HG03457 (cell line): Measurements from ENCODE around the gene SLC25A31.
A peak's percentile ranks its signal among the peaks of the same experiment; 100 is the strongest.

Experiments used
- ATAC-seq: cut with Tn5 transposase; IDR thresholded peaks from one replicate; pipeline ENCODE4 v1.9.1; 2021; ENCODE audit warnings: moderate number of reproducible peaks; ENCODE audit not compliant: unreplicated experiment

SLC25A31 gene

GRCh38 chr4:127776620-127777019 is 46.4 kb downstream of the SLC25A31 start:
- ATAC-seq, result no peak

DNA sequence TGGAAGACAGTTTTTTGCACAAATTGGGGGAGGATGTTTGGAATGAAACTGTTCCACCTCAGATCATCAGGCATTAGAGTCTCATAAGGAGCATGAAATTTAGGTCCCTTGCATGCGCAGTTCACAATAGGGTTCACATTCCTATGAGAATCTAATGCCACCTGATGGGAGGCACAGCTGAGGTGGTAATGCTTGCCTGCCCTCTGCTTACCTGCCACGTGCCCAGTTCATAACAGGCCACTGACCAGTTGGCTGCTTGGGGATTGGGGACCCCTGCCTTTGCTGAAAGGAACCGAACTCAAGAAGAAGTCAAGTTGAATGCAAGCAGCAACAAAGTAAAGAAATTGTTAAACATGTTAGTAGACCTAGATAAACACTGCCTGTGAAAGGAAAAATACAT is 47.3 kb downstream of the SLC25A31 start:
- no peak for ATAC-seq

DNA sequence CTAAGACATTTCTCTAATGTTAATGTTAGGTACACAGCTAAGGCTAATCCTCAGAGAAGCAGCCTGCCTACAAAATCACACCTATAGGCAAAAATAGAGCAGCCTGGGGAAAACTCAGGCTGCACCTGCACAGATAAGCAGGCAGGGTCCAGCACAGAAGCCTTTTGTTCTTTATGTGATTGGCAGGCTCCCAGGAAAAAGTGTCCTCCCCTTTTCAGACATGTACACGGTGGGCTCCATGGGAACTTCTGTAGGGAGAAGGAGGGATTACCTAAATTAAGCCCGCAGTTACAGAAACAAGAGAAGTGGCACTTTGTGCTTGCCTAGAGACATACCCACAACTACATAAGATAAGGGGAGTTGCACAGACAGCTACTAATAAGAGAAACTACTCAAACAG is 47.9 kb downstream of the SLC25A31 start:
- no peak for ATAC-seq

DNA sequence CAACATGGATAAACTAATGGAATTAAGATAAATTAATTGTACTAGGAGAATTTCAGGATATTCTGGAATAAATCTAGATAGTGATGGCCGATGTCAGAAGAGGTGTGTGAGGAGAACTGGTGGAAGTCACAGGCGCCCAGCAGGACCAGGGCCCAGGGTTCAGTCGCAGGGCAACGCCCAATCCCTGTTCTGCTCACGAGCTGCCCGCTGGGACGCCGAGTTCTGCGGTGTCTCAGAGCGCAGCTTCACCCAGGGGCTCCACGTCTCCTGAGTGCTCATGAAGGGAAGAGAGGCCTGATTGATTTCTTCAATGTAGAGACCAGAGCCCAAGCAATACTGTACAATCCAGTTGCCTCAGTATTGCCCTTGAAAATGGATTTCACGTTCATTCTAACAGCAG is 50.4 kb downstream of the SLC25A31 start:
- ATAC-seq, result no peak

- ATAC-seq, result peak; percentile 39
Observed at GRCh38 chr4:127781300-127782024, 51.3 kb downstream of the SLC25A31 start.

DNA sequence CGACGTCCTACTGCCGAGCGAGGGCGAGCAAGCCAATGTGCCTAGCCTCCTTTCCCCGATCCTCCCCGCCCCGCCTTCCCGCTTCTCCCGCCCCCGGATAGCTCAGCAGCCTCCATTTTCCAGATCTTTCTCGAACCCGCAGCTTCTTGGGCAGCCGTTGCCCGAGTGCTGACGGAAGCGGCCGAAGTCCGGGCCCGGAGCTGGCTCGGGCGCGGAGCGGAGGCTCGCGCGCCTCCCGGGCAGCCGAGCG is 51.8 kb downstream of the SLC25A31 start:
- ATAC-seq, result peak; percentile 48

- ATAC-seq, result peak; percentile 23
Observed at GRCh38 chr4:127782275-127783025, 52.2 kb downstream of the SLC25A31 start, which contains the start of gene HSPA4L. Gene HSPA4L, plus strand, starts transcription at chr4:127782322. Its CDS starts 229 bp downstream, at chr4:127782551.

DNA sequence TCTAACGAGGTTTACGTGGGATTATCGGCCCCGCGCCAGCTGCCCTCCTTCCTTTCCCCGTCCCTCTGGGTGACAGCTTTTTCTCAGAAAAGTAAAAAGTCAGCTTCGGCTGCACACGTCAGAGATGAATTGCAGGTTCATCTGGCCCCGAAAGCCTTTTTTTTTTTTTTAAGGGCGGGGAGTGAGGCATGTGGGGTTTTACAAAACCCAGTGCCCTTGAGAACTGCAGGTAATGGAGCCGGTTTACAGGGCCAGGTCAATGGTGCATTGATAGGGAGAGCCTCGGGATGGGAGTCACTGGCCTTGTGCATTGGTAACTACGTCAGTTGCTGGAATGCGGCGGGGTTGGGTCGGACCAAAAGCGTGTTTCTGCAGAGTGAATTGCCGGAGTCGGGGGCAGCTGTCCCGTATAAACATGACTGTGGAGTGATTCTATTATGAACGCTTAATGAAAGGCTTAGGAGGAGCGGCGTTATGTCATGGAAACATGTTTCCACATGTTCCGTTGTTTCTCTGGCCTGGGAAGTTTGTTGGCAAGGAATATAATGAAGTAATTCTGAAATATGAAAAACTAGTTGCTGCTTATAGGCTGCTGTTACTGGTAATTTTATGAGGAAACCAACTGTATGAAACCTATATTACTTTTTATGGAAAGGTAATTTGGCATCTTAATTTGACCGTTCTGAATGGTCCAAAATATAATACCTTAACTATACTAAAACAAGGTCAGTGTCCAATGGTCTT is 53.0 kb downstream of the SLC25A31 start:
- peak; percentile 11 for ATAC-seq

DNA sequence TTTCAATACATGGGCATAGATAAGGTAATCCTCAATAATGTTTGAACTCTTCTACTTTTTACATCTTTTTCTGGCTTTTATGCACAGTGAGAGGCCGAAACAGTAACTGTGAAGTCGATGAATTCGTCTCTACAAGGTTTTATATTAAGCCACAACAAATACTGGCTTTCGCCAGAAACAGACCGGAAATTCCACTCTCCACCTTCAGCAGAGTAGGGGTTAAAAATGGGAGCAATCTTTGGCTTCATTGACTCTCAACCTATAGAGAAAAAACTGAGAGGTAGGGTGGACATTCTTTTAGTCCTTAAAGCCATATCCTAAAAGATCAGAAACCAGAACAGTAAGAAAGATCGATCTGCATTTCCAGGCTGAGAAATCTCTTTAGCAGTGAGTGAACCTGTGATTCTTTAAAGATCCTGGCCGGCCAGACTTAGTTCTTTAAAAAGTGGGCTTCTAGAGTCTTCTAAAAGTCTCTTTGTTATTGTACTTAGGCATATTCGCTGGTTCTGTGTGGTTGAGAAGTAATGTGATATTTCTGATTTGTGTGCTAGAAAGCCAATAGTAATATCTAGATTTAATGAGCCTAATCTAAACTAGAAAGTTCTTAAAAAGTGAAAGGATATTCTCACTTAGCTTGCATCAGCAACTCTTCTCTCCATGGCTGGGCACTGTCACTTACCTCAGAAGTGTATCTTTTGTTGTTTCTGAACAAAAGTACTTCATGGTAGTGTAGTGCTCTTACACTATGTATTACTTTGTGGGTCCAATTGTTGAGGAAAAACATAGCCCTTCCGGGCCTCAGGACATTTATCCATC is 54.0 kb downstream of the SLC25A31 start:
- ATAC-seq, result no peak

DNA sequence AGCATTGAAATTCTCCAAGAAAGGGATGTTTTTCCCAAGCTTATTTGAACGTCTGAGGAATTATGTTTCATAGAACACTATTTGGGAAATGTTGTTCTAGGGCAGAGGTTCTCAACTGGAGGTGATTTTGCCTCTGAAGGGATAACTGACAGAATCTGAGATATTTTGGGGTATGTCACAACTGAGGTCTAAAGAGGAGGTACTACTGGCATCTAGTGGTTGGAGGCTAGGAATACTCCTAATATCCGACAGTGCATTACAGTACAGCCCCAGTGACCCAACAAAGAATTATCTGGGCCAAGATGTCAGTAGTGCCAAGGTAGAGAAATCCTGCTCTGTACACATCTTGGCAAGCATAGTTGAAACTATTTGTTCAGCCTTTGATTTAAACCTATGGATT is 58.3 kb downstream of the SLC25A31 start:
- peak; percentile 46 for ATAC-seq

- ATAC-seq, result no peak
Observed at GRCh38 chr4:127791391-127791790, 61.2 kb downstream of the SLC25A31 start.

GRCh38 chr4:127793528-127793927 is 63.3 kb downstream of the SLC25A31 start:
- ATAC-seq, result no peak

- no peak for ATAC-seq
Observed at GRCh38 chr4:127799711-127800110, 69.5 kb downstream of the SLC25A31 start.

DNA sequence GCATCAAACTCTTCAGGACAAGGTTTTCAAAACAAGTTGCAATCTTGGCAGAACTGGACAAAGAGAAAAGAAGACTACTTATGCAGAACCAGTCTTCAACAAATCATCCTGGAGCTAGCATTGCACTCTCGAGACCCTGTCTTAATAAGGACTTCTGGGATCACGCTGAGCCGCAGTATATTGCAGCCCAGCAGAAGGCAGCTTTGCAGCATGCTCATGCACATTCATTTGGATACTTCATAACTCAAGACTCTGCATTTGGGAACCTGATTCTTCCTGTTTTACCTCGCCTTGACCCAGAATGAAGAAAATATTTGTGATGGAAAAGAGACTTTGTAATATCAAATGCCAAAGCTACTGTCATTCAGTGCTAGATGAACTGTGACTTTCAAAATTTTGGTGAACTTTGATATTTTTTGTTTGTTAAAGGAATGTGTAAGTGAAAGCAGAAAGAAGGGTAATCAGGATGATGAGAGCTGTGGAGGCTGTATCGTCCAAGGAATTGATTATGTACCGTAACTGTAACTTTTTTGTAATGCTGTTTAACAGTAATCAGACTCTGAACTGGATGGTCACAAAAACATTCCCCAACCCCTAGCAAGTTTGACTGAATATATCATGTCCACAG is 79.1 kb downstream of the SLC25A31 start:
- no peak for ATAC-seq

DNA sequence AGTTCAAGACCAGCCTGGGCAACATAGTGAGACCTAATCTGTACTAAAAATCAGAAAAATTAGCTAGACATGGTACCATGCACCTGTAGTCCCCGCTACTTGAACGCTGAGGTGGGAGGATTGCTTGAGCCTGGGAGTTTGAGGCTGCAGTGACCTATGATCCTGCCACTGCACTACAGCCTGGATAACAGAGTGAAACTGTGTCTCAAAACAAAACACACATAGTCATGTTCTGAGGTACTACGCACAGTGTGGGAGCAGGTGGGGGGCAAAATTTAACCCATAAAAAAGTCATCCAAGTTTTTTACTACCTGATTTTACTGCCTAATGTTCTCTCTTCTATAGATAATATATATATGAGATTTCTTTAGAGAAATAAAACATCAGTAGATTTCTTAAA is 80.4 kb downstream of the SLC25A31 start:
- ATAC-seq, result no peak

DNA sequence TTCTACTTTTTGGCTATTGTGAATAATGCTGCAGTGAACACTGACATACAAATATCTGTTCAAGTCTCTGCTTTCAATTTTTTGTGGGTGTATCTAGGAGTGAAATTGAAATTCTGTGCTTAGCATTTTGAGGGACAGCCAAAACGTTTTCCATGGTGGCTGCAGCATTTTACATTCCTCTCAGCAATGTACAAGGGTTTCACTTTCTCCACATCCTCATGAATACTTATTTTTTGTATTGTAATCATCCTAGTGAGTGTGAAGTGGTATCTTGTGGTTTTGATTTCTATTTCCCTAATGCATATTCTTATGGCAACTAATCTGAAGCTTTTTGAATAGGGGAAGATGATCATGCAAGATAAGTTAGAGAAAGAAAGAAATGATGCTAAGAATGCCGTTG is 92.2 kb downstream of the SLC25A31 start:
- ATAC-seq, result no peak
